AG04450 (cell line): ENCODE measurements around the gene GCLC. TPM values are rescaled to one million over a fixed set of nuclear protein-coding genes. Genes with fewer than 3 reads are reported as not detected.
A peak's percentile ranks its signal among the peaks of the same experiment; 100 is the strongest.

ENCODE experiments used
- CTCF ChIA-PET: fragments of 300-600, 350-600 bp; formaldehyde crosslinking; extraction: SDS; loops from one replicate; lab custom pipeline; 2022; ENCODE audit warnings: antibody characterized with exemption, inconsistent platforms; lab: Charles Lee
- POLR2A ChIA-PET: fragments of 350-600 bp; formaldehyde crosslinking; extraction: SDS; loops from one replicate; lab custom pipeline; 2021; ENCODE audit warnings: antibody characterized with exemption, inconsistent platforms; lab: Yijun Ruan, JAX
- DNase-seq: peaks from one replicate; pipeline ENCODE4 v3.0.0-alpha.2; 2011; ENCODE audit warnings: low read depth, low spot score
- H3K27ac ChIP-seq: one replicate; pipeline ENCODE4 v1.5.1; 2012; ENCODE audit warnings: low read depth, low read length, control low read depth
- H3K27me3 ChIP-seq: one replicate; pipeline ENCODE4 v1.6.0; 2012; ENCODE audit warnings: low read length; ENCODE audit not compliant: control insufficient read depth, insufficient read depth
- H3K4me3 ChIP-seq: 2 replicates; pipeline ENCODE4 v1.5.1; 2011; ENCODE audit warnings: mild to moderate bottlenecking, low read depth, low read length, control low read depth
- H3K9me3 ChIP-seq: 2 replicates; pipeline ENCODE4 v1.5.1; 2012; ENCODE audit warnings: low read length; ENCODE audit not compliant: control insufficient read depth, insufficient read depth
- CTCF ChIP-seq: IDR thresholded peaks from 2 replicates; pipeline ENCODE4 v1.5.1; 2011; ENCODE audit warnings: low read depth, low read length, control low read depth, inconsistent platforms
- polyA plus RNA-seq: library from polyadenylated mRNA; depleted of rRNA; stranded (reverse); fragments of >200 nt; gene quantifications from 2 replicates; pipeline ENCODE4 v1.2.3, GENCODE V29; 2011

Gene GCLC
- polyA plus RNA-seq, 1 experiment, result 89.3 TPM

GRCh38 chr6:53543359-53544216 is 1.3 kb downstream of the GCLC start:
- H3K27me3 ChIP-seq, result no peaks in the 10 kb centered on the region
- H3K4me3 ChIP-seq, result peak overlapping the region; percentile 95
- TF ChIP-seq CTCF, result no peak
- H3K9me3 ChIP-seq, result no peaks in the 10 kb centered on the region
- ChIA-PET POLR2A (interaction anchor here (0.6 to 3.4 kb wide), 7 partner anchors 30 to 455 kb away, joined by 4 to 21 read pairs (median 7); partner anchors contain the start of gene LRRC1), CTCF (interaction anchor here (0.6 to 4.0 kb wide), 16 partner anchors 9 to 185 kb away, joined by 3 to 22 read pairs (median 4); no protein-coding TSS in a partner anchor)
- peak; percentile 76 for DNase-seq
- peak overlapping the region; percentile 75 for H3K27ac ChIP-seq

- no peak overlapping the region for H3K27ac ChIP-seq
- peak overlapping the region; percentile 34 for H3K4me3 ChIP-seq
- ChIA-PET POLR2A (no interaction called here), CTCF (interaction anchor here (0.6 to 4.0 kb wide), 5 partner anchors 49 to 187 kb away, joined by 3 to 22 read pairs (median 4); no protein-coding TSS in a partner anchor)
- no peak for DNase-seq
- H3K9me3 ChIP-seq, result no peaks in the 10 kb centered on the region
- H3K27me3 ChIP-seq, result no peaks in the 10 kb centered on the region
- TF ChIP-seq CTCF, result no peak
Observed at GRCh38 chr6:53541900-53542299, 3.0 kb downstream of the GCLC start.

GRCh38 chr6:53540129-53540692 is 4.7 kb downstream of the GCLC start:
- DNase-seq, result no peak
- H3K27me3 ChIP-seq, result no peaks in the 10 kb centered on the region
- POLR2A ChIA-PET, result interaction anchor here (1.1 to 1.2 kb wide), 2 partner anchors 44 to 47 kb away, joined by 3 read pairs; no protein-coding TSS in a partner anchor
- no peaks in the 10 kb centered on the region for H3K9me3 ChIP-seq
- H3K27ac ChIP-seq, result no peak overlapping the region
- CTCF ChIA-PET, result no interaction called here
- TF ChIP-seq CTCF, result no peak
- no peak overlapping the region for H3K4me3 ChIP-seq

- H3K4me3 ChIP-seq, result no peak overlapping the region
- ChIA-PET CTCF (interaction anchor here (2.7 kb wide), 1 partner anchor 189 kb away, joined by 11 read pairs; no protein-coding TSS in a partner anchor), POLR2A (no interaction called here)
- TF ChIP-seq CTCF, result no peak
- no peaks in the 10 kb centered on the region for H3K27me3 ChIP-seq
- no peak overlapping the region for H3K27ac ChIP-seq
- no peak for DNase-seq
- no peaks in the 10 kb centered on the region for H3K9me3 ChIP-seq
Observed at GRCh38 chr6:53539561-53539960, 5.3 kb downstream of the GCLC start.
